GM04503 (cell line): Measurements from ENCODE around the gene RHOG.
"Not testable (repeated sequence)": the region's sequence is repeated elsewhere in the genome, so short reads cannot be mapped to it uniquely, and the experiment has no call there.

Experiments
- DNase-seq: peaks from one replicate; pipeline ENCODE4 v3.0.0-alpha.2; 2012; ENCODE audit warnings: low read depth

Gene RHOG

DNA sequence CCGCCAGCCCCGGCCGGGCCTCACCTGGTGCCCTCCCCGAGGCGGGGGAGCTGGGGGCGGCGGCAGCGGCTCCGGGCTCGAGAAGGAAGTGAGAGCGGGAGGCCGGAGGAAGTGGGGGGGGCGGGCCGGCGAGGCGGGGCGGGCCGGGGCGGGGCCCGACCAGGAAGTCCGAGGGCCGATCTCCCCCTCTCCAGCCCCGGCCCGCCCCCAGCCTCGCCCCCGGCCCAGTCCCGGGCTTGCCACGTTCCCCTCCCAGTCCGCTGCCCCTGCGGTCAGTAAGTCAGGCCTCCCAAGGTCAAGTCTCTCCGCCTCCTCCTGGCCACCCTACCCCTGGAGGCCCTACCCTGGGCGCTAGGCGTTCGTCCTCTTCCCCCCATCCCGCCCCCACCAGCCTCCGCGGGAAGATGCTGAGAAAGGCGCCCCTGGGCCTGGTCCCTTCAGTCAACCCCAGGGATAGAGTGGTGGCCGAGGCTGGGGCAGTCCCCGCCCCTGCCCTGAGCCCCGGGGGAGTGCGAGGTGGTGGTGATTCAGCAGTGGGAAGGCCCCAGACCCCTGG lies at the start of gene RHOG:
Gene RHOG (minus strand): TSS at position 90 of the 556 bp plus-strand sequence. CDS start 12,821 bp downstream, outside the sequence.
- peak; percentile 49 for DNase-seq

DNA sequence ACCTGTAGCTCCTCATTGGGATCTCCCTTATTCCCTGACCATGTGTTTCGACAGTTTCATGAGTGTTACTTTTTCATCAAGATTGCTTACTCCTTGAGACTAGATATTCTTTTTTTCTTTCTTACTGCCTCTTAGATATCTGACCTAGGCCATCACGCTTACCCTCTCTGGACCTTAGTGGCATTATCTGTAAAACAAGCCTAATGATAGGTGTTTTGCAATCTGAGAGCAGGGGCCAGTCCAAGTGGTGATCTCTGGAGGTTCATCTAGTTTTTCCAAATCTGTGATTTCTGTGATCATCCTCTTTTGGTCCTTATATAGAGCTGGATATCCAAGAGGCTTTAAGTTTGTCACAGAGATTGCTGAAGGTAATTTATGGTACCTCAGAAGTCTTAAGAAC lies 49.3 kb upstream of the RHOG start:
- DNase-seq, result no peak

- DNase-seq, result no peak
These were observed 48.1 kb upstream of the RHOG start for GRCh38 chr11:3888876-3889275.

GRCh38 chr11:3886985-3887384 lies 46.2 kb upstream of the RHOG start:
- DNase-seq, result no peak

DNA sequence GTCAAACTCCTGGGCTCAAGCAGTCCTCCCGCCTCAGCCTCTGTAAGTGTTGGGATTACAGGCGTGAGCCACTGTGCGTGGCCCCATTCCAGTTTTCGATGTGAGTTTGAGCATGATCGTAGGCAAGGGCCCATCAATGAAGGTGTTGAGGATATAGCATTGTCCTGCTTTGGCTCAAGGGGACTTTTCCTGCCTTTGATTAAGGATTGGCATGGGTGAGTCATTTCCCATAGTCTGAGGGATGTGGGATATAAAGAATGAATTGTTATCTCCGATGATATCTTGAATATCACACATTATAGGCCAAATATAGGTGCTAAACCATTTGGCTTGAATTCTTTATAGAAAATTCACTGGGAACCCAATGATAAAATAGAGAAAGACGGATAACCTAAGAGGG lies 45.1 kb upstream of the RHOG start:
- DNase-seq, result no peak

DNA sequence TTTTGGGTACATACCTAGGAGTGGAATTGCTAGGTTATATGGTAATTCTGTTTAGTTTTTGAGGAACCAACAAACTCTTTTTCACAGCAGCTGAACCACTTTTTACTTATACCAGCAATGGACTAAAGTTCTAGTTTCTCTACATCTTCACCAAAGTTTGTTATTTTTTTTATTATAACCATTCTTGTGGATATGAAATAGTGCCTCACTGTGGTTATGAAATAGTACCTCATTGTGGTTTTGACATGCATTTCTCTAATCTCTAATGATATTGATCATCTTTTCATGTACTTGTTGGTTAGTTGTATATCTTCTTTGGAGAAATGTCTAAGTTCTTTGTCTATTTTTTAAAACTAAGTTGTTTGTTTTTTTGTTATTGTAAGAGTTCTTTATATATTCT lies 41.9 kb upstream of the RHOG start:
- DNase-seq, result no peak

DNA sequence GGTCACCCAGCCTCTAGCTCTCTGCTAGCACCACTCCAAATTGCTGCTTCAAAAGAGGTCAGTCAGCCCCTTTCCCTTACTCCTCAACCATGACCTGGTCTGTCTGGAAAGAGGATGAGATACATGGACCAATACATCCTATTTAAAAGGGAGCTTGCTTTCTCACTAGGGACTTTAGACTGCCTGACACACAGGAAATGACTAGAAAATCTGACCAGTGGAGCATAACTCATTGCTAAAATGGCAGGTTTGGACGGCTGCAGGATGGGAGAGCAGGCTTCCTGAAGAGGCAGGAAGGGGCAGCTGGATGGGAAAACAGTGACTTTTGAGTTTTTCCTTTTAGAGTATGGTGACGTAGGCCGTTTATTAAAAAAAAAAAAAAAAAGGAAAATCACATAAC lies 40.0 kb upstream of the RHOG start:
- no peak for DNase-seq

- no peak for DNase-seq
These were observed 39.3 kb upstream of the RHOG start for GRCh38 chr11:3879967-3880542.

DNA sequence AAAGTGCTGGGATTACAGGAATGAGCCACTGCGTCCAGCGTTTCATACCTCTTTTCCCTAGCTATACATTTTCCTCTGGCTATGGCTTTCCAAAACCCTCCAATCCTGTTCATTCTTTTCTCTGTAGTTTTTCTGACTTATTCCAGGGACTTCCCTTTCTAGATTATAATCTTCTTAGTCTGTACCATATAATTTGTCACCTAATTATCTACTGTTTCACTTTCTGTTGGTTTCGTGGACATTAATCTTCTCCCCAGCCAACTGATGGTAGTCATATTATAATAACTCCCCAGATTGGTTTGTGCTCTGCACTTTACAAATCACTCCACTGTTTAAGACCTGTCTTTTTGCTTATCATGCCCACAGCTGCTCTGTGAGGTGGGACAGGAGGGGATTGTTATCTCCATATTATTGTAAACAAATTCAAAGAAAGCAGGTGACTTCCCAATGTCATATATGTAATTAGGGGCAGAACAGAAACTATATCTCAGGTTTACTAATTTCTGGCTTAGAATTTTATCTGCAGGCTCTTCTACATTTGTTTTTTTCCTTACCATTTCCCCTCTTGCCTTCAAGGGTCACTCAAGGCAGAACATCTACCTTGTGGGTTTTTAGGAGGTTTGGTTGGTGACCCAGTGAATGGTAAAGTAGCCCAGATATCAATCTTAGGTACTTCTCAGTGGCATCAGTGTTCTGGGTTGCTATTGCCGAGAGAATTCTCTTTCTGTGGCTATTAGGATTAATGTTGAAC lies 38.6 kb upstream of the RHOG start:
- DNase-seq, result no peak

DNA sequence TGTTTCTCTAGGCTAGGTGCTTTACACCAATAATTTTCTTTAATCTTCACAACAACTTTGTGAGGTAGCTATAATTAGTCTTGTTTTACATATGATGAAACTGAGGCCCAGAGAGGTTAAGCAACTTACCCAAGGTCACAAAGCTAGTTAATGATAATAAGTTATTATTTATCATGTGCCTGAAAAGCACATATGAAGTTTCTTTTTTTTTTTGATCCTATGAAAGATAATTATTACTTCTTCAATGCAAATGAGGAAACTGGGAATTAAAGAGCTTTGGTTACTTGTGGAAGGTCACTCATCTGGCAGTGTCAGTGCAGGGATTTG lies 37.5 kb upstream of the RHOG start:
- DNase-seq, result no peak

GRCh38 chr11:3877364-3878257 lies 36.9 kb upstream of the RHOG start:
- DNase-seq, result no peak

DNA sequence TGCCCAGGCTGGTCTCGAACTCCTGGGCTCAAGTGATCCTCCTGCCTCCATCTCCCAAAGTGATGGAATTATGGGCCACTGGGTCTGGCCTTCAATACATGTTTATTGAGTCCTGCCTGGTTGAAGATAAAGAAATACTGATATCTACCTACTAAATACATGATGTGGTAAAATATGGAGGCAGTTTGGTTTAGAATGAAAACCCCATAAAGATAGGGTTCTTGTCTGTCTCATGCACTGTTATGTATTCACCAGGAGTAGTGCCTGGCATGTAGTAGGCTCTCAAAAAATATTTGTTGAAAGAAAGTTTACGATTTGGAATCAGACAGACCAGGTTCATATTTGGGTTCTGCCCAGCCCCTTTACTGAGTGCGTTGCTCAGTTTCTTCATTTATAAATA lies 35.9 kb upstream of the RHOG start:
- no peak for DNase-seq

- DNase-seq, result no peak
These were observed 33.1 kb upstream of the RHOG start for GRCh38 chr11:3873712-3874349.

GRCh38 chr11:3867209-3868091 lies 26.7 kb upstream of the RHOG start:
- no peak for DNase-seq

DNA sequence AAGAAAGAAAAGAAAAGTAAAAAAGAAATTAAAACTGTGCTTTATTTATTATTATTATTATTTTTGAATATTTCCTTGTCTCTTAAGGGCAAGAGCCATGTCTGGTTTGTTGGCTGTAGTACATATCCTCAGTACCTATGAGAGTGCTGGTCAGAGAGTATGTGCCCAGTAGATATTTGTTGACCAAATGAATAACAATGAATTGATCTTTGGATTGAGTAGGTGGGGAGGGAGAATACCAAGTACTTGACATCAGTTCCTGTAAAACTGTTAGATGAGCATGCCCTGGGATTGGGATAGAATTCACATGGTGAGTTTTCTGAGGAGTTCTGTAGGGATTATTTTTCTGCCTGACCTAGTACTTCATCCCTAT lies 26.1 kb upstream of the RHOG start:
- no peak for DNase-seq

DNA sequence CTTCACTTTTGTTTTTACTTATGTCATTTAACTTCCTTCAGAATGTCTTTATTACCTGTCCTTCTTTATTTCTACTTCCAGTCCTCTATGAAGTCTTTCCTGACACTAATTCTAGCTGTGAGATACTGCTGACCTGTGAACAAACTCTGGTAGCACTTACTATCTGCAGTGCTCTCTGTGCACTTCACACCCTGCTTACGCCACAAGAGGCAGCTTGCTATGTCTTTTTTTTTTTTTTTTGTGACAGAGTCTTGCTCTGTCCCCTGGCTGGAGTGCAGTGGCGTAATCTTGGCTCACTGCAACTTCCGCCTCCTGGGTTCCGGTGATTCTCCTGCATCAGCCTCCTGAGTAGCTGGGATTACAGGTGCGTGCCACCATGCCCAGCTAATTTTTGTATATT lies 25.4 kb upstream of the RHOG start:
- DNase-seq, result no peak

GRCh38 chr11:3865388-3866193 lies 24.8 kb upstream of the RHOG start:
- DNase-seq, result no peak

GRCh38 chr11:3861683-3862082 lies 20.9 kb upstream of the RHOG start:
- DNase-seq, result no peak

DNA sequence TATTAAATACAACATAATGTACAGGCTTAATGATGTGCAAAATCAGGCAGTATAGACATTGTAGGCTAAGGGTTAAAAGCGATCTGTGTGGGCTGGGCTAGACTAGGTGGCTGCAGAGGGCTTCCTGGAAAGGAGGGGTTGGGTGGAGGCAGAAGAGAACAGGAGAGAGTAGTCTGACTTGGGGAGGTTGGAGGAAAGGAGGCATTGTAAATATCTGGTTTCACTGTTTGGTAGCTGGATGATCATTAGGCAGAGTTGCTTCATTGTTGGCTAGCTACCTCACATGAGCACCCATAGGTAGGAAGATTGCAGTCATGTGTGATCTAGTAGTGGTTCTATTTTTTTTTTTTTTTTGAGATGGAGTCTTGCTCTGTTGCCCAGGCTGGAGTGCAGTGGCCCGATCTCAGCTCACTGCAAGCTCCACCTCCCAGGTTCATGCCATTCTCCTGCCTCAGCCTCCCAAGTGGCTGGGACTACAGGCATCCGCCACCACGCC lies 20.2 kb upstream of the RHOG start:
- not testable (repeated sequence) for DNase-seq

DNA sequence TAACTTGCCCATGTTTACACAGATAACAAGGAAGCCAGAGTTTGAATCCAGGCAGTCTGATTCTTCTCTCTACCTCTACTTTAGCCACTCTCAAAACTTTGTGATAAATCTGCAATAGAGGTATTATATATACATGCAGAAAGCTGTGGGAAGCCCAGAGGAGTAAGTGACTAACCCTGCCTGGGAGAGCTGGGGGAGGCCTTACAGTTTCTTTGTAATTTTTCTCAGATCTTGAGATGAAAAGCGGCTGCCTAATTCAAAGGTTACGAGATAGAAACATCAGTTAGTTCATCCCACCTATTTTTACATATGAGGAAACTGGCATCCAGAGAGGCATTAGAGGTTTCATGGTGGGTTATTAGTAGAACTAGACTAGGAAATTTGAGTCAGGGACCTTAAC lies 19.6 kb upstream of the RHOG start:
- DNase-seq, result no peak
